Fibroblast of skin of scalp (primary cell): Measurements from ENCODE around the gene PRH1. TPM values are rescaled to one million over a fixed set of nuclear protein-coding genes. Genes with fewer than 3 reads are reported as not detected.

Source experiments
- DNase-seq: peaks from one replicate; pipeline ENCODE4 v3.0.0-alpha.2; 2013
- polyA plus RNA-seq, 2 experiments: library from polyadenylated mRNA; unstranded; fragments of 120-200 nt; gene quantifications; one replicate each; pipeline ENCODE4 v1.2.1, GENCODE V29; 2013; ENCODE audit not compliant: insufficient read length in 2 of 2

The PRH1 gene
- 7.3 TPM for polyA plus RNA-seq (2013, experiment 1 of 2; ENCODE audit: insufficient read length)
- polyA plus RNA-seq (2013, experiment 2 of 2; ENCODE audit: insufficient read length): 7.6 TPM

DNA sequence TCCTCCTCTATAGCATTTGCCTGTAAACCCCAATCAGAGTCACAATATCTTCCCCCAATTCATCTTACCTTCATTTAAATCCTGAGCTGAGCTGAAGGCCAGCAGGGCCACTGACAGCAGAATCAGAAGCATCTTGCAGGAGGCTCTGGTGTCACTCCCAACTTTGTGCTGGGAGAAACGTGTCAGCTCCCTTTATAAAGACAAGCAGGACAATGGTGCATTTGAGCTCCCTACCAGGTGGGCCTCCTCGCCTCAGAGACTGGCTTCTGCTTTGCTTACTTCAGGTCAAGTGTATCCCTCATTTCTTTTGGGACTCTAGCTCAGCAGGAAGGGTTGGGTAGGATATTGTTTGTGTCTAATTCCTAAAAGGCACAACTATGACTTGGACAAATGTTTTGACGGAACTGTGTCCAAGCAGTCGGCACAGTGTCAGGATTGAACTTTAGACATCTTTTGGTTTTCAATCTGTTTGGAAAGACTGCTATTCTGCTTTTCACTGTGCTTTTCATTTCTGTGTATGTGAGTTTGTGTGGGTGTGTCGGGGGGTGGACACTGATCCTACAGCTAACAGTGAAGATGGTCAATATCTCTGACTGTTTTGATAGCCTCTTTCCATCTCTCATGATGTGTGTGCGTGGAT is at the start of gene PRH1:
Gene PRH1, minus strand, starts transcription at position 170 of the 640 bp plus-strand sequence. Its CDS starts 38 bp downstream, at position 132.
- no peak for DNase-seq

DNA sequence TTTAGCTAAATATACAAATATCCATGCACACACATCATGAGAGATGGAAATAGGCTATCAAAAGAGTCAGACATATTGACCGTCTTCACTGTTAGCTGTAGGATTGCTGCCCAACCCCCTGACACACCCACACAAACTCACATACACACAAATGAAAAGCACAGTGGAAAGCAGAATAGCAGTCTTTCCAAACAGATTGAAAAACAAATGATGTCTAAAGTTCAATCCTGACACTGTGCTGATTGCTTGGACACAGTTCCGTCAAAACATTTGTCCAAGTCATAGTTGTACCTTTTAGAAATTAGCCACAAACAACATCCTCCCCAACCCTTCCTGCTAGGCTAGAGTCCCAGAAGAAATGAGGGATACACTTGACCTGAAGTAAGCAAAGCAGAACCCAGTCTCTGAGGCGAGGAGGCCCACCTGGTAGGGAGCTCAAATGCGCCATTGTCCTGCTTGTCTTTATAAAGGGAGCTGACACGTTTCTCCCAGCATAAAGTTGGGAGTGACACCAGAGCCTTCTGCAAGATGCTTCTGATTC is 44.8 kb upstream of the PRH1 start, which contains the start of gene PRH2:
Gene PRH2, plus strand, starts transcription at position 491 of the 541 bp plus-strand sequence. Its CDS starts 38 bp downstream, at position 529.
- no peak for DNase-seq

- DNase-seq: no peak
These were observed 42.2 kb upstream of the PRH1 start for GRCh38 chr12:10926269-10926668.

- no peak for DNase-seq
These were observed 35.8 kb upstream of the PRH1 start for GRCh38 chr12:10919809-10920208.

- DNase-seq: no peak
These were observed 26.3 kb upstream of the PRH1 start for GRCh38 chr12:10910380-10910779.

- no peak for DNase-seq
These were observed 25.4 kb upstream of the PRH1 start, which contains the start of gene TAS2R13 for GRCh38 chr12:10909462-10909861. TAS2R13 (minus strand) TSS chr12:10909562; CDS start chr12:10909298, 264 bp downstream.

DNA sequence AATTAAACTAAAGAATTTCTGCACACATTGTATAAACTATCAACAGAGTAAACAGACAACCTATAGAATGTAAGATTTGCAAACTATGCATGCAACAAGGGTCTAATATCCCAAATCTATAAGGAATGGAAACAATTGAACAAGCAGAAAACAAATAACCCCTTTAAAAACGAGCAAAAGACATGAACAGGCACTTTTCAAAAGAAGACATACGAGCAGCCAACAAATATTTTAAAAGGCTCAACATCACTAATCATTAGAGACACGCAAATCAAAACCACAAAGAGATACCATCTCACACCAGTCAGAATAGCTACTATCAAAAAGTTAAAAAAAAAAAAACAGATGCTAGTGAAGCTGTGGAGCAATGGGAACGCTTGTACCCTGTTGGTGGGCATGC is 20.6 kb upstream of the PRH1 start:
- DNase-seq: no peak

- no peak for DNase-seq
These were observed 17.4 kb upstream of the PRH1 start for GRCh38 chr12:10901427-10901826.

DNA sequence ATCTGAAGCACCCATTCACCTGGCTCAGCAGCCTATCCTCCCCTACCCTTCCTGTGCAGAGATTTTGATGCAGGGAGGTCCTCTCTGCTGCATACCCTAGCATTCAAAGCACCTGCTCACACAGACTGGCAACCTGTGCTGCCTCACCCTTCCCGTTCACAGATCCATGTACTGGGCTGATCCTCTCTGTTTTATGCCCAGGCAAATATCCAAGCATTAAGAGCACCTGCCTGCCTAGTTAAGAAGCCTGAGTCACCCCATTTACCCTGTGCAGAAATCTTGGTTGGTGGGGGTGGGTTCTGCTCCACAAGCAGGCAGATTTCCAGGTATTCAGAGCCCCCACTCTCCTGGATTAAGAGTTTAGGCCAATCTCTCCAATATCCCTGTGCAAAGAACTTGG is 16.9 kb upstream of the PRH1 start:
- no peak for DNase-seq

DNA sequence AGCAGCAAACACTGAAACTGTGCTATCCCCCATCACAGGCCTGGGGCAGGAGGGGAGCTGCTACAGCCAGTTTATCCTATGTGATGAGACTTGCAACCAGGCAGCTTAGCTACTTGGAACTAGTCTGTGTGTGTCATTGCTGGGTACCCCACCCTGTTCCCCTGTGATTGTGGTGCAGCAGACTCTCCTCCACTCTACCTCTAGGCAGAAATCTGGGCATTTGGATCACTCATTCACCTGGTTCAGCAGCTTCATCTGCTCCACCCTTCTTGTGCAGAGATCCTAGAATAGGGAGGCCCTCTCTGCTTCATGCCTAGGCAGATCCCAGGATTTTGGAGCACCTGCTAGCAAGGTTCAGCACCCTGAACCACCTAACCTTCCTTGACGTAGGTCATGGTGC is 16.5 kb upstream of the PRH1 start:
- no peak for DNase-seq

DNA sequence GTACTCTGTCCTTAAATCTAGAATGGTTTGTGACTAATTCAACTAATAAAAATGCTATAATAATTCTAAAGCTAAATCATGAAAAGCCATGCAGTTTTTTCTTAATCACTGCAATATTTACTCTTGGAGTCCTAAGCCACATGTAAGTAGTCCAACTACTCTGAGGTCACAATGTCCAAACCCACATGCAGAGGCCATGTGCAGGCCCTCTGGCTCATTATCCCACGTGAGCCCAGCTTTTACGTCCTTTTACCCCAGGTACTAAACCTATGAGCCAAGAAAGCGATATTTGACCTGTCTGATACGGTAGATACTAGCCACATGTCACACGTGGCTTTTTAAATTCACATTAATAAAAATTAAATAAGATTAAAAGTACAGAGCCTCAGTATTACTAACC is 12.8 kb upstream of the PRH1 start:
- no peak for DNase-seq

DNA sequence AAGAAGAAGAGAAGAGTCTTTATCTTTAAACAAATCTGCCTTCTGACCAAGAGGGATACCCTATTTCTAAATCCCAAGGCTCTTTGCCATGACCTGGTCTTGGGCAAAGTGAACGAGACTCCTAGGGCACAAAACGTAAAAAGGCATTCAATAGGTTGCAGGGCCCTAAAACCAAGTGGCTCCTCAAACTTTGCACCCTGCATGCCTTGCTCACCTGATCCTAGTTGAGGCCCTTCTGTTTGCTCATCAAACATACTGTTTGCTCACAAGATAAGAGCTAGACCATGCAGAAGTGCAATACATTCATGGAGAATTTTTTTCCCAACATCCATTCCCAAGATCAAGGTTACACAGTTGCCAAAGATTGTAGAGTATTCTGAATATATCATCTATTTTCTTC is 7.9 kb upstream of the PRH1 start:
- DNase-seq: no peak

- DNase-seq: no peak
These were observed 5.2 kb upstream of the PRH1 start for GRCh38 chr12:10889226-10889625.

- DNase-seq: peak; percentile 7
These were observed 10.7 kb downstream of the PRH1 start for GRCh38 chr12:10873378-10873777.

DNA sequence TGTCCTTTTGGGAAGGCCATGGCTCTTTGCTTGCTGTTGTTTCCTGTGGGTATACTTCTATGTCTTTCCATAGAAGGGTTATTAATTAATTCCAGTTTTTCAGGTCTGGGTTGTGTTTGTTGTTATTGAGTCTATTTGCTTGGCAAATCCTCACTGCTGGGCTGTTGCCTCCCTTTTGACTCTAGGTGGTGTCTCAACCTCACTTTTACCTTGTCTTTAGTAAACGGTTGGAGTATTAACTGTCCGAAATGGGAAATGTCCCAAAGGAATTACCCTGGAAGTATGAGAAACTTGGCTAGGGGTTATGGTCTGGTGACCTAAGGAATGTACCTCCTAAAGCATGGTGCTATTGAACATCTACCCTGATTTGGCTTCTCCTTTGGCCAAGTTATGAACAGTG is 16.7 kb downstream of the PRH1 start:
- no peak for DNase-seq

DNA sequence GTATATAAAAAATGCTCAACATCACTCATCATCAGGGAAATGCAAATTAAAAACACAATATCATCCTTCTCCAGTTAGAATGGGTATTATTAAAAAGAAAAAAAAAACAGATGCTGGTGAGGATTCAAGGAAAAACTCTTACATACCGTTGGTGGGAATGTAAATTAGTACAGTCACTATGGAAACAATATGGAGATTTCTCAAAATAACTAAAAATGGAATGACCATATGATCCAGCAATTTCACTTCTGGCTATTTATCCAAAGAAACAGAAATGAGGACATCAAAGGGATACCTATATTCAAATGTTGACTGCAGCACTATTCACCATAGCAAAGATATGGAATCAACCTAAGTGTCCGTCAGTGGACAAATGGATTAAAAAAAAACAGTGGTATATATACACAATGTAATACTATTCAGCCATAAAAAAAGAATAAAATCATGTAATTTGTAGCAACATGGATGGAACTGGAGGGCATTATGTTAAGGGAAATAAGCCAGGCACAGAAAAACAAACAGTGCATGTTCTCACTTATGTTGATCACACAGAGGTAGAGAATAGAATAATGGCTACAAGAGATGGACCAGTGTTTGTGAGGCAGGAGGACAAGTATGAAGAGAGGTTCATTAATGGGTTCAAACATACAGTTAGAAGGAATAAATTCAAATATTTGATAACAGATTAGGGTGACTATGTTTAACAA is 20.4 kb downstream of the PRH1 start:
- DNase-seq: no peak

GRCh38 chr12:10861366-10861765 is 22.7 kb downstream of the PRH1 start:
- DNase-seq: peak; percentile 3

DNA sequence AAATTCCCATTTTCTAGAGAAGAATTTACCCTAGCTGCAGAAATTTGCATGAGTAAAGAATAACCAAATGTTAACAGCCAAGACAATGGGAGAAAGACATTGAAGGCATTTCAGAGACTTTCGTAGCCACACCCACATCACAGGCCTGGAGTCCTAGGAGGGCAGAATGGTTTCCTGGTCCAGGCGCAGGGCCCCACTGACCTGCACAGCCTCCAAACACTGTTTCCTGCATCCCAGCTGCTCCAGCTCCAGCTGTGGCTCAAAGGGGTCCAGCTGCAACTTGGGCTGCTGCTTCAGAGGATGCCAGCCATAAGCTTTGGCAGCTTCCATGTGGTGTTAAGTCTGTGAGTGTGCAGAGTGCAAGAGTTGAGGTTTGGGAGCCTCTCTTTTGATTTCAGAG is 28.2 kb downstream of the PRH1 start:
- DNase-seq: no peak

DNA sequence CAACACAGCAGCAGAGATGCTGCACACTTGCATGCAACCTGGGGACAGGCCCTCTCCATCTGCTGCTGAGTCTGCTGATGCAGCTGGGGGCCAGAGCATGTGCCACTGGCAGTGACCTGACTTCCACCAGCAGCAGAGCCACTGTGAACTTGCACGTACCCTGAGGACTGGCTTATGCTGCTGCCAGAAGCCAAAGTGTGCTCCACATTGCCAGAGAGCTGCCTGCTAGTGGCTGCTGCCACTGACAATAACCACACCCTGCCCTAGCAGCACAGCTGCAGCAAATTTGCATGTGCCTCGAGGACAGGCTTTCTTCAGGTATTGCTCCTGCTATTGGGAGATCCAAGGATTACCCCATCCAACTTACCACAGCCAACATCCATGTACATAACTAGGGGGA is 30.3 kb downstream of the PRH1 start:
- no peak for DNase-seq

- no peak for DNase-seq
These were observed 32.7 kb downstream of the PRH1 start for GRCh38 chr12:10851243-10851858.

DNA sequence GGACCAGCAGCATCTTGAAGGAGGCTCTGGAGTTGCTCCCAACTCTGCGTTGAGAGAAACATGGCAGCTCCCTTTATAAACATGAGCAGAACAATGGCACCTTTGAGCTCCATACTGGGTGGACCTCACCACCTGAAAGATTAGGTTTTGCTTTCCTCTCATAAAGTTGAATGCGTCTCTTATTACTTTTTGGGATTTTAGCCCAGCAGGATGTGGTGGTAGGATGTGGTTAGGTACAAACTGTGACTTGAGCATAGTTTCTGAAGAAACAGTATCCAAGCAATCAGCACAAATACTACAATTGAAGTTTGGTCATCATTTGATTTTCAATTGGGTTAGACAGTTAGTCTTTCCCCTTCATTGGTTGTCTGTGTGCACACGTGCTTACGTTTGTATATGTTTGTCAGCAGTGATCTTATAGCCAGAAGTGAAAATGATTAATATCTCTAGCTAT is 34.6 kb downstream of the PRH1 start, which contains the start of gene PRR4:
Gene PRR4, minus strand, starts transcription at position 51 of the 454 bp plus-strand sequence. Its CDS starts 38 bp downstream, at position 13.
- no peak for DNase-seq

- DNase-seq: no peak
These were observed 36.3 kb downstream of the PRH1 start for GRCh38 chr12:10847744-10848143.

GRCh38 chr12:10842862-10843261 is 41.2 kb downstream of the PRH1 start:
- DNase-seq: no peak
